DOHH2 (cell line): ENCODE results near the gene PATZ1.

Experiments used
- EZH2phosphoT487 ChIP-seq: fragments of 200-600 bp; sonication (generic); IDR thresholded peaks from 2 replicates; pipeline ENCODE4 v1.6.1; 2017; ENCODE audit warnings: borderline replicate concordance, mild to moderate bottlenecking, antibody characterized with exemption, low read length, moderate library complexity, mixed read lengths
- TF ChIP-seq, protein P1 (sequence below): fragments of 200-600 bp; sonication (generic); IDR thresholded peaks from one replicate; pipeline ENCODE4 v1.5.1; 2014; ENCODE audit warnings: antibody characterized with exemption, mild to moderate bottlenecking, low read depth, low read length; ENCODE audit not compliant: poor library complexity, severe bottlenecking

GRCh38 chr22:31341386-31342088, 4.6 kb downstream of the PATZ1 start:
- TF ChIP-seq, protein P1, sequence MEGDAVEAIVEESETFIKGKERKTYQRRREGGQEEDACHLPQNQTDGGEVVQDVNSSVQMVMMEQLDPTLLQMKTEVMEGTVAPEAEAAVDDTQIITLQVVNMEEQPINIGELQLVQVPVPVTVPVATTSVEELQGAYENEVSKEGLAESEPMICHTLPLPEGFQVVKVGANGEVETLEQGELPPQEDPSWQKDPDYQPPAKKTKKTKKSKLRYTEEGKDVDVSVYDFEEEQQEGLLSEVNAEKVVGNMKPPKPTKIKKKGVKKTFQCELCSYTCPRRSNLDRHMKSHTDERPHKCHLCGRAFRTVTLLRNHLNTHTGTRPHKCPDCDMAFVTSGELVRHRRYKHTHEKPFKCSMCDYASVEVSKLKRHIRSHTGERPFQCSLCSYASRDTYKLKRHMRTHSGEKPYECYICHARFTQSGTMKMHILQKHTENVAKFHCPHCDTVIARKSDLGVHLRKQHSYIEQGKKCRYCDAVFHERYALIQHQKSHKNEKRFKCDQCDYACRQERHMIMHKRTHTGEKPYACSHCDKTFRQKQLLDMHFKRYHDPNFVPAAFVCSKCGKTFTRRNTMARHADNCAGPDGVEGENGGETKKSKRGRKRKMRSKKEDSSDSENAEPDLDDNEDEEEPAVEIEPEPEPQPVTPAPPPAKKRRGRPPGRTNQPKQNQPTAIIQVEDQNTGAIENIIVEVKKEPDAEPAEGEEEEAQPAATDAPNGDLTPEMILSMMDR, result no peak
- TF ChIP-seq EZH2phosphoT487, result no peak
